ENCODE data around the gene PTCH1. TPM values are rescaled to one million over a fixed set of nuclear protein-coding genes. Genes with fewer than 3 reads are reported as not detected.

Gene PTCH1
- polyA plus RNA-seq (2013) = 13.6 and 13.7 TPM in 2 replicates

DNA sequence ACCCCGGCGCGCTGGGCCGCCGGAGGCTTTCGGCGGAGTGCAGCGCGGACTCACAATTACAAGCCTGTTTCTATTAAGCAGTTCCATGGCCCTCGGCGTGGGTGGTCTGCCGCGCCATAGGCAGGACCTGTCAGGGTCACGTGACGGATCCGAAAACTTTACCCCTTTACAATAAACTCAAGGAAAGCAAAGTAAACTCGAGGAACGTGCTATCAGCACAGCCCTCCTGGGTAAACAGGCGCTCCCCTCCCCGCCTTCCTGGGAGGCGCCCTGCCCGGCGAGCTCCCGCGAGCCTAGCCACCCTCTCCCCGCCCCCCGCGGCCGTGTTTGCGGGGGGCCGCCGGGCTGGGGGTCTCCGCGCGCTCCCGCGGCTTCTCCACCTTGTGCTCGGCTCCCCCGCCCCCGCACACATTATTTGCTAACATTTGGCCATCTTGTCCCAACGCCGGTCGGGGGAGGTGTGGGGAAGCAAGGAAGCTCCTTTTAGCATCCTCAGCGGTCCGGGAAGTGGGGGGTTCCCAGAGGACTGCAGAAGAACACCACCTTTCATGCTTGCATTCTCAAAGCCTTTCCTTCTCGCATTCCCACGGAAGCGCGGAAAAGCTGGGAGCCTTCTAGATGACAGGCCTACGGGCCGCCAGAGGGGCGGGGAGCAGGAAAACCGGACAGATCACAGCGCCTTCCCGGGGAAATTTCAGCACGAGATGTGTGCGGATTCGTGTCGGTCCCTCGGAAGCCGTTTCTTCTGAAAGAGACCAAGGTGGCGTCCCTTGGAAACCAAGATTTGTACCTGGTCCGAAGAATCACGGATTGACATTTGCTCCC lies at the start of gene PTCH1:
Gene PTCH1, minus strand, starts transcription at position 238 of the 825 bp plus-strand sequence.
- Histone ChIP-seq H3K36me3 (ENCODE audit: control insufficient read depth in 1 of 2, insufficient read depth in 2 of 2, low read length in 2 of 2) (no peaks in the 10 kb centered on the region), H3K79me1 (ENCODE audit: low read length) (peaks cover 9% of the 10 kb centered on the region), H3K9ac (ENCODE audit: low read length) (peak within 1 kb of the TSS; percentile 24), H2BK120ac (ENCODE audit: insufficient read depth, low read length, poor library complexity) (peak within 1 kb of the TSS; percentile 40), H3K9me3 (ENCODE audit: insufficient read depth, low read depth, low read length) (peaks cover 5% of the 10 kb centered on the region), H3K27me3 (ENCODE audit: insufficient read depth, low read length) (no peaks in the 10 kb centered on the region), H4K12ac (ENCODE audit: low read depth, low read length) (peak within 1 kb of the TSS; percentile 27), H2AK5ac (ENCODE audit: low read length) (no peak within 1 kb of the TSS), H2BK12ac (ENCODE audit: low read length) (peak within 1 kb of the TSS; percentile 35), H4K8ac (ENCODE audit: low read depth, low read length) (peak within 1 kb of the TSS; percentile 49), H2AFZ (ENCODE audit: insufficient read depth, low read length, poor library complexity) (peak within 1 kb of the TSS; percentile 56), H3K4me3 (ENCODE audit: low read depth, low read length) (peak within 1 kb of the TSS; percentile 81), H3K14ac (ENCODE audit: low read length) (peak within 1 kb of the TSS; percentile 75), H3K4me1 (ENCODE audit: control insufficient read depth in 1 of 2, insufficient read depth in 2 of 2, low read length in 2 of 2) (peaks cover 8 to 23% of the 10 kb centered on the region in 2 experiments), H3K18ac (ENCODE audit: low read length) (peak within 1 kb of the TSS; percentile 79), H2BK5ac (ENCODE audit: low read depth, low read length, poor library complexity) (peak within 1 kb of the TSS; percentile 55), H3K79me2 (ENCODE audit: control insufficient read depth, insufficient read depth, low read length, poor library complexity) (peaks cover 3% of the 10 kb centered on the region), H3K23ac (ENCODE audit: low read length) (no peak within 1 kb of the TSS), H3K4ac (ENCODE audit: low read depth, low read length) (peak within 1 kb of the TSS; percentile 10), H3K27ac (ENCODE audit: low read depth, low read length) (peak within 1 kb of the TSS; percentile 24), H4K91ac (ENCODE audit: low read depth, low read length) (peak within 1 kb of the TSS; percentile 45), H3K4me2 (ENCODE audit: low read length) (peak within 1 kb of the TSS; percentile 97)
- peak in 1 of 2 donors; percentile 47 for DNase-seq
- WGBS (ENCODE audit: extremely low coverage, insufficient coverage, insufficient read length) = no CpG with 5 or more reads among the region's 64 CpGs

DNA sequence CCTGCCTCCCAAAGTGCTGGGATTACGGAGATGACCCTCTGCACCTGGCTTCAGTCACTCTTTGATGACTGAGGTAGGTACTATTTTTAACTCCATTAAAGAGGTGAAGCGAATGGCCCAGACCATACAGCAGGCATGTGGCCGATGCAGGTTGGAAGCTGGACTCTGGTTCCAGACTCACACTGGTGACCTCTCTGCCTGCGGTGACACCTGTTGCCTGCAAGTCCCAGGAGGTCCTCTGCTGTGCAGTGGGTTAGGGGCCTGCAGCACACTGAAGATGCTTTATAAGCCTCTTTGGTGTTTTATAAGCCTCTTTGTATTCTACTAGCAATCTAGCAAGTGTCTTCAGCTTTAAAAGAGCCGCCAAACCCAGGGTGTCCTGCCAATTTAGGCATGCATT lies 49.2 kb upstream of the PTCH1 start:
- Histone ChIP-seq H3K4ac (ENCODE audit: low read depth, low read length) (no peak overlapping the region), H3K4me1 (ENCODE audit: control insufficient read depth in 1 of 2, insufficient read depth in 2 of 2, low read length in 2 of 2) (peaks cover 3 to 8% of the 10 kb centered on the region in 2 experiments), H2AFZ (ENCODE audit: insufficient read depth, low read length, poor library complexity) (no peak overlapping the region), H4K91ac (ENCODE audit: low read depth, low read length) (no peak overlapping the region), H3K27me3 (ENCODE audit: insufficient read depth, low read length) (no peaks in the 10 kb centered on the region), H3K4me2 (ENCODE audit: low read length) (no peak overlapping the region), H4K8ac (ENCODE audit: low read depth, low read length) (no peak overlapping the region), H3K23ac (ENCODE audit: low read length) (no peak overlapping the region), H3K79me2 (ENCODE audit: control insufficient read depth, insufficient read depth, low read length, poor library complexity) (peaks cover under 1% of the 10 kb centered on the region), H3K9me3 (ENCODE audit: insufficient read depth, low read depth, low read length) (peaks cover 4% of the 10 kb centered on the region), H4K12ac (ENCODE audit: low read depth, low read length) (no peak overlapping the region), H2BK12ac (ENCODE audit: low read length) (no peak overlapping the region), H3K18ac (ENCODE audit: low read length) (no peak overlapping the region), H3K36me3 (ENCODE audit: control insufficient read depth in 1 of 2, insufficient read depth in 2 of 2, low read length in 2 of 2) (no peaks in the 10 kb centered on the region), H3K9ac (ENCODE audit: low read length) (no peak overlapping the region), H3K14ac (ENCODE audit: low read length) (no peak overlapping the region), H3K79me1 (ENCODE audit: low read length) (peaks cover 15% of the 10 kb centered on the region), H2AK5ac (ENCODE audit: low read length) (no peak overlapping the region), H2BK5ac (ENCODE audit: low read depth, low read length, poor library complexity) (no peak overlapping the region), H3K4me3 (ENCODE audit: low read depth, low read length) (no peak overlapping the region), H2BK120ac (ENCODE audit: insufficient read depth, low read length, poor library complexity) (no peak overlapping the region), H3K27ac (ENCODE audit: low read depth, low read length) (no peak overlapping the region)
- no CpG with 5 or more reads among the region's 5 CpGs for WGBS (ENCODE audit: extremely low coverage, insufficient coverage, insufficient read length)
- DNase-seq = no peak

DNA sequence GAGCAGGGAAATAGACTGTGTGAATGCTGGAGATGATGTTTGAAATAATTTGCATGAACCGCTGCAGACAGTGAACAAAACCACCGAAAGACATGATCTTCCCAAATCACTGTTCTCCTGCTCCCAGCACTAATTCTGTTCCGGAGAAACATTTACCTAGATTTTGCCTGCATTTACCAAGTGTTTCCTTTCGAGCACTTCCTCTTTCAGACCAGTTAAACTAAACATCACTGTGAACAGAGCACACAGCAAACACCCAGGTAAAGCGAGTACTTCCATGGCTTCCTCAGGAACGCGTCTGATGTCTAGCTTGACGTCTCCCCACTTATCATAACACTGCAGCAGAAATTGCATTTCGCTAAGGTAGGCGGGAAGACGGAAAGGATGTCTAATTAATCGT lies 45.1 kb upstream of the PTCH1 start:
- H3K4me3 ChIP-seq (ENCODE audit: low read depth, low read length) = no peak overlapping the region
- no peak overlapping the region for H3K18ac ChIP-seq (ENCODE audit: low read length)
- no peaks in the 10 kb centered on the region for H3K79me1 ChIP-seq (ENCODE audit: low read length)

DNA sequence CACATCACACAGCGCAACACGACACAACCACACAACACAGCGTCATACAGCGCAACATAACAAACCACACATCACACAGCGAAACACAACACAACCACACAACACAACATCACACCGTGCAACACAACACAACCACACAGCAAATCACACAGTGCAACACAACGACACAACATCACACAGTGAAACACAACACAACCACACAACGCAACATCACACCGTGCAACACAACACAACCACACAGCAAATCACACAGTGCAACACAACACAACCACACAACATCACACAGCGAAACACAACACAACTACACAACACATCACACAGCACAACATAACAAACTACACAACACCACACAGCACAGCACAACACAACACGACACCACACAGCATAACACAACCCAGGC lies 40.4 kb upstream of the PTCH1 start:
- Histone ChIP-seq H2AK5ac (ENCODE audit: low read length) (no peak overlapping the region), H3K23ac (ENCODE audit: low read length) (no peak overlapping the region), H3K4ac (ENCODE audit: low read depth, low read length) (no peak overlapping the region), H3K27me3 (ENCODE audit: insufficient read depth, low read length) (peaks cover 4% of the 10 kb centered on the region), H4K8ac (ENCODE audit: low read depth, low read length) (no peak overlapping the region), H3K4me2 (ENCODE audit: low read length) (no peak overlapping the region), H3K79me1 (ENCODE audit: low read length) (no peaks in the 10 kb centered on the region), H3K36me3 (ENCODE audit: control insufficient read depth in 1 of 2, insufficient read depth in 2 of 2, low read length in 2 of 2) (no peaks in the 10 kb centered on the region), H4K12ac (ENCODE audit: low read depth, low read length) (no peak overlapping the region), H2AFZ (ENCODE audit: insufficient read depth, low read length, poor library complexity) (no peak overlapping the region), H2BK12ac (ENCODE audit: low read length) (no peak overlapping the region), H3K9me3 (ENCODE audit: insufficient read depth, low read depth, low read length) (peaks cover 15% of the 10 kb centered on the region), H2BK5ac (ENCODE audit: low read depth, low read length, poor library complexity) (no peak overlapping the region), H3K18ac (ENCODE audit: low read length) (no peak overlapping the region), H3K79me2 (ENCODE audit: control insufficient read depth, insufficient read depth, low read length, poor library complexity) (no peaks in the 10 kb centered on the region), H3K27ac (ENCODE audit: low read depth, low read length) (no peak overlapping the region), H3K4me1 (ENCODE audit: control insufficient read depth in 1 of 2, insufficient read depth in 2 of 2, low read length in 2 of 2) (peaks cover 4 to 6% of the 10 kb centered on the region in 2 experiments), H2BK120ac (ENCODE audit: insufficient read depth, low read length, poor library complexity) (no peak overlapping the region), H4K91ac (ENCODE audit: low read depth, low read length) (no peak overlapping the region), H3K9ac (ENCODE audit: low read length) (no peak overlapping the region), H3K14ac (ENCODE audit: low read length) (no peak overlapping the region), H3K4me3 (ENCODE audit: low read depth, low read length) (peak overlapping the region; percentile 5)
- DNase-seq = no peak
- WGBS (ENCODE audit: extremely low coverage, insufficient coverage, insufficient read length) = 100% methylated on average over 6 of the region's 11 CpGs

More for the DNA sequence above, 45.1 kb upstream of the PTCH1 start:
- Histone ChIP-seq H3K36me3 (ENCODE audit: control insufficient read depth in 1 of 2, insufficient read depth in 2 of 2, low read length in 2 of 2) (no peaks in the 10 kb centered on the region), H3K79me2 (ENCODE audit: control insufficient read depth, insufficient read depth, low read length, poor library complexity) (no peaks in the 10 kb centered on the region), H3K27ac (ENCODE audit: low read depth, low read length) (no peak overlapping the region), H2BK12ac (ENCODE audit: low read length) (no peak overlapping the region), H4K8ac (ENCODE audit: low read depth, low read length) (no peak overlapping the region), H3K27me3 (ENCODE audit: insufficient read depth, low read length) (no peaks in the 10 kb centered on the region), H3K14ac (ENCODE audit: low read length) (no peak overlapping the region), H2AK5ac (ENCODE audit: low read length) (no peak overlapping the region), H4K91ac (ENCODE audit: low read depth, low read length) (no peak overlapping the region), H3K23ac (ENCODE audit: low read length) (no peak overlapping the region), H3K4me1 (ENCODE audit: control insufficient read depth in 1 of 2, insufficient read depth in 2 of 2, low read length in 2 of 2) (no peaks in the 10 kb centered on the region), H2BK5ac (ENCODE audit: low read depth, low read length, poor library complexity) (no peak overlapping the region), H3K9ac (ENCODE audit: low read length) (no peak overlapping the region), H4K12ac (ENCODE audit: low read depth, low read length) (no peak overlapping the region), H3K4me2 (ENCODE audit: low read length) (no peak overlapping the region), H2AFZ (ENCODE audit: insufficient read depth, low read length, poor library complexity) (no peak overlapping the region), H3K4ac (ENCODE audit: low read depth, low read length) (no peak overlapping the region), H3K9me3 (ENCODE audit: insufficient read depth, low read depth, low read length) (peaks cover 8% of the 10 kb centered on the region), H2BK120ac (ENCODE audit: insufficient read depth, low read length, poor library complexity) (no peak overlapping the region)
- no CpG with 5 or more reads among the region's 12 CpGs for WGBS (ENCODE audit: extremely low coverage, insufficient coverage, insufficient read length)
- no peak for DNase-seq

All from trophoblast cell (in vitro differentiated cells and primary cell).